ENCODE measurements around the gene ZDHHC9.

Gene ZDHHC9

GRCh38 chrX:129784371-129784770 is 59.3 kb downstream of the ZDHHC9 start:
- DNase-seq, result no peak

- no peak for DNase-seq
Measured at GRCh38 chrX:129783291-129783713, 60.4 kb downstream of the ZDHHC9 start.

- DNase-seq, result no peak
Measured at GRCh38 chrX:129782706-129783105, 61.0 kb downstream of the ZDHHC9 start.

GRCh38 chrX:129781680-129782495 is 61.8 kb downstream of the ZDHHC9 start:
- no peak for DNase-seq

GRCh38 chrX:129781134-129781672 is 62.5 kb downstream of the ZDHHC9 start:
- peak; percentile 91 for DNase-seq

GRCh38 chrX:129780441-129781105 is 63.1 kb downstream of the ZDHHC9 start:
- DNase-seq, result no peak

GRCh38 chrX:129779747-129780146 is 63.9 kb downstream of the ZDHHC9 start, which contains the start of gene SASH3:
SASH3 (plus strand) TSS chrX:129779949; CDS start chrX:129780098, 149 bp downstream.
- peak; percentile 83 for DNase-seq

- DNase-seq, result no peak
Measured at GRCh38 chrX:129779086-129779672, 64.5 kb downstream of the ZDHHC9 start.

- peak; percentile 84 for DNase-seq
Measured at GRCh38 chrX:129777218-129778030, 66.3 kb downstream of the ZDHHC9 start.

- no peak for DNase-seq
Measured at GRCh38 chrX:129773649-129774458, 69.8 kb downstream of the ZDHHC9 start.

GRCh38 chrX:129772796-129773431 is 70.8 kb downstream of the ZDHHC9 start:
- peak; percentile 69 for DNase-seq

- DNase-seq, result peak; percentile 53
Measured at GRCh38 chrX:129771266-129771995, 72.3 kb downstream of the ZDHHC9 start.

GRCh38 chrX:129769467-129770154 is 74.1 kb downstream of the ZDHHC9 start:
- peak; percentile 84 for DNase-seq

GRCh38 chrX:129768586-129769466 is 74.9 kb downstream of the ZDHHC9 start:
- DNase-seq, result no peak

- no peak for DNase-seq
Measured at GRCh38 chrX:129768186-129768585, 75.5 kb downstream of the ZDHHC9 start.

GRCh38 chrX:129763666-129764065 is 80.0 kb downstream of the ZDHHC9 start:
- DNase-seq, result no peak

GRCh38 chrX:129762448-129762847 is 81.2 kb downstream of the ZDHHC9 start:
- DNase-seq, result no peak

- DNase-seq, result no peak
Measured at GRCh38 chrX:129761596-129761995, 82.1 kb downstream of the ZDHHC9 start.

- DNase-seq, result no peak
Measured at GRCh38 chrX:129760981-129761380, 82.7 kb downstream of the ZDHHC9 start.
